Dermis blood vessel endothelial cell (primary cell): Measurements from ENCODE around the gene SDHB. TPM values are rescaled to one million over a fixed set of nuclear protein-coding genes. Genes with fewer than 3 reads are reported as not detected.

ENCODE experiments used
- DNase-seq: peaks from one replicate; pipeline ENCODE4 v3.0.0; 2010
- total RNA-seq: library from RNA; depleted of rRNA; stranded (reverse); fragments of >200 nt; gene quantifications from 2 replicates; pipeline ENCODE4 v1.2.3, GENCODE V29; 2014

Gene SDHB
- total RNA-seq, 1 donor from 2014 or later: 129 TPM

- DNase-seq: peak; percentile 16
Measured at GRCh38 chr1:17012775-17013490, 40.9 kb downstream of the SDHB start.

DNA sequence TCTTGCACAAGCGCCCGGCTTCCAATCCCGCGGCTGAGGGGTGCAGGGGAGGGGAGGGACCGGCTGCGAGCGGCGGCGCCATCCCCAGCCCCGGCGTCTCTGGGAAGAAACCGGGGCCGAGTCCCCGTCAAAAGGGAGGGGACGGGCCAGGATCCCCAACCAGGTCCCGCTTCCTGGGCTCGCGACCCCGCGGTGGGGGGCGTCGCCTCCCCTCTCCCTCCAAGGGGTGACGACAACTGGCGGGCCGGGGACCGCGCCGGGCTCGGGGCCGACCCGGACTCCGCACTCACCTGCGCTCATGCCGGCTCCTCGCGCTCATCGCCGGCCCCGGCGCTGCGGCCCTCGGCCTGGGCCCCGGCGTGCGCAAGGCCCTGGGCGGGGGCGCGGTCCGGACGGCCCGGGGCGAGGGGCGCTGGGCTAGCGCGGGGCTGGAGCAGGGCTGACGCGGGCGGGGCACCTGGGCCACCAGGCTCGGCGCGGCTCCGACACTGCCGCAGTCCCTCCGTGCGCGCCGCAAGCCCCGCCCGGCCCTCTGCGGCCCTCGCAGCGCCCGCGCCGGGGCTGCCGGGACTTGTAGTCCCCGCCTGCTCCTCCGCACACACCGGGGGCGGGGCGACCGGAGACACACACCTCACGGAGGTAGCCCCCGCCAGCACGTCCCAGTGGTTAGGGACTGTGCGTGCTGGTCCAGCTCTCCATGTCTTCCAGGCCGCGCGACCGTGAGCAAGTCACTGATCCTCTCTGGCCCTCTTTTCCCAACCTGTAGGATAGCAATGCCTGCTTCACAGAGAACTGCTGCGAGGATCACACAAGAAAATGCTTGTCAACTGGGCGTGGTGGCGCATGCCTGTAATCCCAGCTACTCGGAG lies 42.2 kb downstream of the SDHB start, which contains the start of gene ATP13A2:
Gene ATP13A2 (minus strand): TSS at position 490 of the 869 bp plus-strand sequence. CDS start 190 bp downstream, at position 300.
- DNase-seq: peak; percentile 80

DNA sequence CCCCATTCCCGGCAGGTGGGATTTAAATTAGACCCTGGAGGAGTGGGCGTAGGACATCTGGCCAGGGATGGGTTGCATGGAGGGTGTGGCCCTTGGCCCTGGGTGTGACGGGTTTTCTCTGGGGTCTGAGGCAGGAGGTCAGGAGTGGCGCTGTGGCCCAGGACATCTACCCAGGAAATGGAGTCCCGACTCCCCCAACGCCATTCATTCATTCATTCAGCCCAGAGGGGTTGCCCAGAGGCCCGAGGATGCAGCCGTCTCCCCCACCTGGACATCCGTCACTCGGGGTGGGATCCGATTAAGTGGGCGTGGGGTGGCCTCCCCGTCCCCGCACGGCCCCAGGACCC lies 42.8 kb downstream of the SDHB start:
- no peak for DNase-seq

DNA sequence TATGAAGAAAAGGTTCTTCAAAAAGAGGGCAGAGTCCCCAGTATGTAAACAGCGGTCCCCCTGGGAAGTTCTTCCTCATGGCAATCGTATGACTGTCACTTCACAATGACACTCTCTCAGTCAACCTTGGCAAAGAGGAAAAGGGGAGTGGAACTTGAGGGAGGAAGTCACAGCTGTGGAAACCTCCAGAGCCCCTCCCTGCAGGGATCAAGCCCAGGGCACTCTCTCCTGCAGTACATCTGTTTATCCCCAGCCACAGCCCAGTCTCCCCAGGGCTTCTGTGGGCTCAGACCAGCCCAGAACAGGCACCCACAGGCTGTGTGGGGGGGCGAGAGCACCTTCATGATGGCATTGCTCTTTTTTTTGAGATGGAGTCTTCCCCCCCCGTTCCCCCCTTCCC lies 44.1 kb downstream of the SDHB start:
- DNase-seq: peak; percentile 12

DNA sequence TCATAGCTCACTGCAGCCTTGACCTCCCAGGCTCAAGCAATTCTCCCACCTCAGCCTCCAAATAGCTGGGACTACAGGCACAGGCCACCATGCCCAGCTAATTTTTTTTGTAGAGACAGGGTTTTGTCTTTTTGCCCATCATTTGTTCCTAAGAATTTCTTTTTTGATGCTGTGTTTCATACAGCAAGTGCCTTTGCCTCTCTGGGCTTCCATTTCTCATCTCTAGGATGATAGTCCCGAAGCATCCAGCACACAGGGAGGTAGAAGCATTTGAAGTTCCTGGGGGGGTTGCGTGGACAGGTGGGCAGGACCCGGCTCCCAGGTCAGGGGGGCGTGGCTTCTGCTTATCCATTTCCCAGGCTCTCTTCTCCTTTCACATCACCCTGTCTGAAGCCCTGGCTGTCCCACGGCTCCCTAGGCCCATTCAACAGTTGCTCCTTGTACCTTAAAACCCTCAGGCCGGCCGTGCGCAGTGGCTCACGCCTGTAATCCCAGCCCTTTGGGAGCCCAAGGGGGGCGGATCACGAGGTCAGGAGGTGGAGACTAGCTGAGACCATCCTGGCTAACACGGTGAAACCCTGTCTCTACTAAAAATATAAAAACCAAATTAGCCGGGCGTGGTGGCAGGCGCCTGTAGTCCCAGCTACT lies 45.5 kb downstream of the SDHB start:
- DNase-seq: no peak

GRCh38 chr1:17007121-17007520 lies 46.7 kb downstream of the SDHB start:
- no peak for DNase-seq

GRCh38 chr1:17005365-17005740 lies 48.5 kb downstream of the SDHB start:
- DNase-seq: no peak

DNA sequence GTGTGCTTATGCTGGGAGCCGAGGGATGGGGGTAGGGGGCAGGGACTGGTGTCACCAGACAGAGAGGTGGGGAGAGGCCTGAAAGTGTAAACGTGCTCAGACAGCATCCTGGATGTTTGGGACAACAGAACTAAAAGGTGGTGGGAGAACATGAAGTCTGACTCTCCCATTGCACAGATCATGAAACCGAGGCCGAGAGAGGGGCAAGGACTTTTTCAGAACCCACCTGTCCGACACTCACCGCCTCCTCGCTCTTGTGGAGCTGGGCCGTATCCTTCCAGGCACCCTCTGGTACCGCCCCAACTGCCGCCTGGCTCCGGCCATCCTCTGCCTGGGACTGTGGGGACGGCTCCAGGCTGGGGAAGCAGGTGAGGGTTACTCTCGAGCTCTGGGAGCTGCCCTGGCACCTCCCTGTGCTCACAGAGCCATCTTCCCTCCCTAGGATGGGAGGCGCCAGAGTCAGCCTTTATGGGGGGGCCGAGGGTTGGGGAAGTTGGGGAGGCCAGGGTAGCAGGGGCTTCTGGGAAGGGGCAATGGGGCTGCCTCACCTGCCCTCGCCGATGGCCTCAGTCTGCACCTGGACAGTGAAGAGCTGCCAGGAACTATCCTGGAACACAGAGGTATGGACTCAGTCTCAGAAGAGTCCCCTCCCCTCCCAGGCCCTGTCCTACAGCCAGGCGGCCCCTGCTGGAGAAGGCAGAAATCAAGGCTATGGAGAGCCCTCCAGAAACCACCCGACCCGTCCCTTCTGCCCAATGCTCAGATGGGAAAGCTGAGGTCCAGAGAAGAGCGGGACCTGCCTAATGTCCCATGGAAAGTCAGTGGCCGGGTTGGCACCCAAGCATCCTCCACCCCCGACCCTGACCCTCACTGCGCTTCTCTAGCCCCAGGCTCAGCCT lies 49.1 kb downstream of the SDHB start:
- no peak for DNase-seq

DNA sequence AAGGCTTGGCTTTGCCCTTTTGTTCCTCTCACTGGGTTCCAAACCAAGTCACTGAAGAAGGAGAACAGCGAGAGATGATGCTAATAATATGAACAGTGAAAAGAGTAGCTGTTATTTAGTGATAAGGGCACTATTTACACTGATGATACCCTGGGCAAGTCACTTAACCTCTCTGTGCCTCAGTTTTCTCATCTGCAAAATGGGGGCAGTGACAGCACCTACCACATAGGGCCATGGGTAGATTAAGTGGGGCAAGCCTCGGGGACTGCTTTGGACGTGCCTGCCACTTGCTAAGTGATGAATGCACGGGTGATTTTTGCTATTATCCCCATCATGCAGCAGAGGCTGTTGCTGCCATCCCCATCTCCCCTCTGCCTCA lies 51.3 kb downstream of the SDHB start:
- DNase-seq: no peak

GRCh38 chr1:17001760-17002523 lies 51.9 kb downstream of the SDHB start:
- DNase-seq: no peak

DNA sequence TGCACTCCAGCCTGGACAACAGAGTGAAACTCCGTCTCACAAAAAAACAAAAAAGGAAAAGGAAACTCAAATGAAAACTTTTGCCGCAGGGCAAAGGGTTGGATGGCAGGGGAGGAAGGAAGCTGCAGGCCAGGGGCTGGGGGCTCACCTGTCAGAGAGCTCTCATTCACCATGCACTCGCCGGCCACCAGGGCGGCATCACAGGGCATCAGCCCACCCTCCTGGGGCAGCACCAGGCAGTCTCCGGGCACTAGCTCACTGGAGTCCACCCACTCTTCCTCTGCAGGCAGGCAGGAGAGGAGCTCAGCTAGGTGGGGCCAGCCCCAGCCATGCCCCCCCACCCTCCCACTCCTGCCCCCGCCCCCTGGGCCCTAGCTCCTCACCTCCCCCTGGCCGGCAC lies 54.0 kb downstream of the SDHB start:
- no peak for DNase-seq

DNA sequence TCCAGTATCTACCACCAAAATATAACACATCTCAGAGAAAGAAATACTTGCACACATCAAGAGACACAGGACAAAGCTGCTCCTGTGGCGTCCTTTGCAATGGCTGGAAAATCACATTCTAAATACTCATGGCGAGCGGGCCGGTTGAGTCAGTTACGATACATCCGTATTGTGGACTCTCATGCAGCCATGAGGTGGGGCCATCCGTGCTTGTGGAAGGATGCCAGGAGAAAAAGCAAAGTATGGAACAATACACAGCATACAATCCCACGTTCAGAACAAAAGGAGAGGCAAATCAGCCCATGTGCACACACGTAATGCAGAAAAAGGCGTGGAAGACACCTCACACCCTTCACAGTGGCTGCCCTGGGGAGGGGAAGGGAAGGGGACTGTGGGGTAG lies 55.2 kb downstream of the SDHB start:
- peak; percentile 62 for DNase-seq

GRCh38 chr1:16996845-16997244 lies 57.0 kb downstream of the SDHB start:
- no peak for DNase-seq

GRCh38 chr1:16993521-16994038 lies 60.3 kb downstream of the SDHB start:
- DNase-seq: no peak

- DNase-seq: no peak
Measured at GRCh38 chr1:16992675-16993074, 61.2 kb downstream of the SDHB start.

DNA sequence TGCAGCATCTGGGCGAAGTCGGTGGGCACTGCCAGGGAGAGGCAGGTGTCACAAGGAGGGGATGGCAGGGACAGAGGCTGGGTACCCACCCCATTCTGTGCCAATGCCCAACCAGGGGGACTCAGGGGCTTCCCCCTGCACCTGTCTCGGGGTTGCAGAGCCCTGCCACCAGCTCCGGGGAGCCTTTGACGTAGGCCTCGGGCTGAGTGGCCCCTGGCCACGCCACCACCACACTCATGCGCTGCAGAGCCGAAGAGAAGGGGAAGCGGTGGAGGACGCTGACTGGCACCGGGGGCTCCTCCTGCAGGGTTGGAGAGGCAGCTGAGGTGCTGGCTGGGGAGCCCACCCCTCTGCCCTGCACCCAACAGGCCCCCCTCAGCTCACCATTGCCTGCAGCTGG lies 61.7 kb downstream of the SDHB start:
- no peak for DNase-seq

DNA sequence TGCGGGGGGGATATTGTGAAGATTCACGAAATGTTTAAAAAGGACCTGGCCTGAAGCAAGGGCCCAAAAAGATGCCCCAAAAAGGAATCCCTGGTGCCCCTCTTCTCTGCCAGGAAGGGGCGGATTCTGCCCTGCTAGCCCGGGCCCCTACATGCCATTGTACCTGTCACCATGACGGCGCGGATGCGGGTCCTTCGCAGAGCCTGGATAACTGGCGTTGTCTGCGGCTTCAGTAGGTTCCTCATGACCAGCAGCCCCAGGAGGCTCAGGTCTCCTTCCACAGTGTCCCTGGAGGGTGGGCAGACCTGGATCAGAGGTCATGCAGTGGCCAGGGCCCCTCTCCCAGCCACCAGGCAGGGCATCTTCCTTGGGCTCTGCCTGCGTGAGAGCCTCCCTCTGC lies 62.3 kb downstream of the SDHB start:
- DNase-seq: no peak

DNA sequence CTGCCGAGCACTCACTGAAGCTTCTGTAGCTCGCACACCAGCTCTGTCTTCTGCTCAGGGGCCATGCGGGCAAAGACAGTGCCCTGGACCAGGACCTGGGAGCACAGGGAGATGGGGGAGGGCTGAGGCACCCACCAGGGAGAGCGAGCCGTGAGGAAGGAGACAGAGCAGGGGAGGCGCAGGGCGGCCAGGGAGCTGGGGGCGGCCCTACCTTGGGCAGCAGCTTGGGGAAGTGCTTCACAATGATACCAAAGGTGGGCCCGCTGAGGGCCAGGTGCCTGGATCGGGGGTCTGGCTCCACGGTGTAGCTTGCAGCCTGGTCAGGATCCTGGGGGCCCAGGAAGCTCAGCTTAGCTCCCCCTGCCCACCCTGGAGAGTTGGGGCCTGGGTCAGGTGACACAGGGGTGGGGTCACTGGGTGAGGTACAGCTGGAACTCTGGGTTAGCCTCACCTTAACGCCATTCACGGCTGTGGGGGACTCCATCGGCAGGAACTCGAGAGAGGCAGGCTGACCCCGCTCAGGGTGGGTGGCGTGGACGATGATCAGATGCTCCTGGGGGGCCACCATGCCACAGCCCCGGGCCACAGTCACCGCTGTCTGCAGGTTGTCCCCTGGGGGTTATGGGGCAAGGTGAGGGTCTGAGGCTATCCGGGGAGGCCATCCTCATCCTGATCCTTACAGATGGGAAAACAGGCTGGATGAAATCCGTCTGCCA lies 64.0 kb downstream of the SDHB start:
- no peak for DNase-seq

GRCh38 chr1:16988210-16988609 lies 65.6 kb downstream of the SDHB start:
- no peak for DNase-seq

DNA sequence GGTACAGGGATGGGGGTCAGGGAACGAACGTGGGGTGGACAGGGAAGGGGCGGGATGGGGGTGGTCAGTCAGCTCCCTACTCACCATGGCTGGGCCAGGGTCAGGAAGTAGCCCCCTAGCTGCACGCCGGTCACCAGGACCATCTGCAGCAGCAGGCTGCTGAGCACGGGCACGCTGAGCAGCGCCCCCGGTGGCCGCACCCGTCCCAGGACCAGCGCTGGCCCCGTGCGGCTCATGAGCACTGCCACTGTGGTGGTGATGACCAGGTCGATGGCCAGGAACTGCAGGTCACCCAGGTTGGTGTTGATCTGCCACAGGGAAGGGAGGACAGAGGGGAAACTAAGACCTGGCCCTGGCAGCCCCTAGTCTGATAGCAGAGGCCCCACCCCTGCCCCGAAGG lies 66.9 kb downstream of the SDHB start:
- peak; percentile 35 for DNase-seq

DNA sequence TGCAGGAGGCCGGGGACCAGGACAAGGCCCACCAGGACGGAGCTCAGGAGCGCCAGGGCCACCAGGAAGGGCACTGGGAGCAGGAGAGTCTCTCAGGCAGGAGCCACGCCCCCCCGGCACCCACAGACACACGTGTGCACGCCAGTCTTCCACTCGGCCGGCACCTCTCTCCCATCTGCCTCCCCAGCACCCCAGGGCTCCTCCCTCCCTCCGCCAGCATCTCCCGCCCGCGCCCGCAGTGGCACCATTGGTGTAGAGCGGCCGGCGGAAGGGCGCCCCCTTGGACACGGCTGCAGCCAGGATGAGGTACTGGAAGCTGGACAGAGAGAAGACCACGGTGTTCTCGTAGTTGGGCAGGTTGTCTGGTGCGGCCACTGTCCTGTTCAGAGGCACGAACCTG lies 67.3 kb downstream of the SDHB start:
- no peak for DNase-seq
